Activated T-cell treated with anti-CD3 and anti-CD28 coated beads, Interleukin-2, amount 50 U/mL, for 4 hours (primary cell): ENCODE data around the gene PRRT2. TPM values are rescaled to one million over a fixed set of nuclear protein-coding genes. Genes with fewer than 3 reads are reported as not detected.
A peak's percentile ranks its signal among the peaks of the same experiment; 100 is the strongest.

Experiments used
- ATAC-seq, 2 donors: fragments of 200-7000 bp; cut with Tn5 transposase; one replicate each; pipeline ENCODE4 v1.10.0; 2021
- DNase-seq: peaks from one replicate; pipeline ENCODE4 v3.0.0-alpha.2; 2020
- H3K27me3 Mint-ChIP-seq: one replicate; pipeline ENCODE4 v1.8.0; 2021; ENCODE audit warnings: low read depth, mixed read lengths
- H3K36me3 Mint-ChIP-seq: one replicate; pipeline ENCODE4 v1.8.0; 2022; ENCODE audit warnings: mixed read lengths; ENCODE audit not compliant: insufficient read depth
- H3K4me1 Mint-ChIP-seq: one replicate; pipeline ENCODE4 v1.8.0; 2021; ENCODE audit warnings: low read depth, mixed read lengths
- H3K4me3 Mint-ChIP-seq: one replicate; pipeline ENCODE4 v1.8.0; 2021; ENCODE audit warnings: mild to moderate bottlenecking, moderate library complexity, mixed read lengths
- H3K9me3 Mint-ChIP-seq: one replicate; pipeline ENCODE4 v1.8.0; 2021; ENCODE audit warnings: mixed read lengths
- total RNA-seq, 3 donors: library from RNA; stranded (reverse); gene quantifications; one replicate each; pipeline ENCODE4 v1.2.1, GENCODE V29; 2021

The PRRT2 gene
- total RNA-seq, 3 donors from 2014 or later, result 0.34 to 1.6 (median 0.76) TPM

DNA sequence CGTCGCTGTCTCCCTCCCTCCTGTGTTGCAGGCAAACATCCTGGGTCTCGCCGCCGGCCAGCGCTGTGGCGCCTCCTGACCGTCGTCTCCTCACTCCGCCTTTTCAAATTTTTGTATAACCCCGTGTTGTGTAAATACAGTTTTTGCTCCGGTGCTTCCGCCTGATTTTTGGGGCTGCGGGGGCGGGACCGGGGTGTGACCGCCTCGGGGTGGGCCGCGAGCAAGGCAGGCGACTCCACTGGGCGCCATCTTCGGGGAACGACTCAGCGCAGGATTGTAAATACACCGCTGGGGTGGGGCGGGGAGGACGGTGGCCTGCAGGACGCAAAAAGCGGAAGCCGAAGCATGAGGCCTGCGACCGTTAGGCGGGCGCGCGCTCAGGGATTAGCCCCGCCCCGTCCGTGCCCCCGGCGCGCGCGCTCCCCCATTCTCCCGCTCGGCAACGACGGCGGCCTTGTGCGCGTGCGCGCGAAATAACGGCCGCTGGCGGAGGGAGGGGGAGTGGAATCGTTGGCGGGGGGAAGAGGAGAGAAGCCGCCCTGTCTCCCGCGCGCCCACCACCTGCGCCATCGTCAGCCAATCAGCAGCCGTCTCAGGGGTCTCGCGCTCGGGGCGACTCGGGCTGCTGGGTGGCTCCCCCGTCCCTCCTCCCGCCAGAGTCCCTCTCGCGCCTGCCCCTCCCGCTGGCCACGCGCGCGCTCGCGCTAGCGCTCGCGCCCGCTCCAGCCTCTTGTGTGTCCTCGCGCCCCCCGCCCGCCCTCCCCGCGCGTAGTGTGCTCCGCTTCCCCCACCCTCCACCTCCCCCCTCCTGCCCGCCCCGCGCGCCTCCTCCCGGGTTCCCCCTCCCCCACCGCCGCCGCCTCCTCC lies 6.5 kb upstream of the PRRT2 start:
- peak; percentile 61 to 68 for ATAC-seq

GRCh38 chr16:29806099-29806579 lies 5.9 kb upstream of the PRRT2 start, which contains the start of gene MAZ:
MAZ (plus strand) TSS chr16:29806529; CDS start chr16:29806702, 173 bp downstream.
- Mint-ChIP-seq H3K4me3 (peak within 1 kb of the TSS; percentile 98), H3K4me1 (peaks cover 43% of the 10 kb centered on the region), H3K27me3 (no peaks in the 10 kb centered on the region), H3K9me3 (no peaks in the 10 kb centered on the region), H3K36me3 (peaks cover 17% of the 10 kb centered on the region)
- DNase-seq (peak; percentile 74), ATAC-seq (peak; percentile 1 to 2)

More for the DNA sequence above, 6.5 kb upstream of the PRRT2 start:
- no peaks in the 10 kb centered on the region for H3K27me3 Mint-ChIP-seq
- peaks cover 22% of the 10 kb centered on the region for H3K36me3 Mint-ChIP-seq
- peak overlapping the region; percentile 96 for H3K4me3 Mint-ChIP-seq
- H3K4me1 Mint-ChIP-seq, result peaks cover 36% of the 10 kb centered on the region
- H3K9me3 Mint-ChIP-seq, result no peaks in the 10 kb centered on the region
- peak; percentile 97 for DNase-seq

DNA sequence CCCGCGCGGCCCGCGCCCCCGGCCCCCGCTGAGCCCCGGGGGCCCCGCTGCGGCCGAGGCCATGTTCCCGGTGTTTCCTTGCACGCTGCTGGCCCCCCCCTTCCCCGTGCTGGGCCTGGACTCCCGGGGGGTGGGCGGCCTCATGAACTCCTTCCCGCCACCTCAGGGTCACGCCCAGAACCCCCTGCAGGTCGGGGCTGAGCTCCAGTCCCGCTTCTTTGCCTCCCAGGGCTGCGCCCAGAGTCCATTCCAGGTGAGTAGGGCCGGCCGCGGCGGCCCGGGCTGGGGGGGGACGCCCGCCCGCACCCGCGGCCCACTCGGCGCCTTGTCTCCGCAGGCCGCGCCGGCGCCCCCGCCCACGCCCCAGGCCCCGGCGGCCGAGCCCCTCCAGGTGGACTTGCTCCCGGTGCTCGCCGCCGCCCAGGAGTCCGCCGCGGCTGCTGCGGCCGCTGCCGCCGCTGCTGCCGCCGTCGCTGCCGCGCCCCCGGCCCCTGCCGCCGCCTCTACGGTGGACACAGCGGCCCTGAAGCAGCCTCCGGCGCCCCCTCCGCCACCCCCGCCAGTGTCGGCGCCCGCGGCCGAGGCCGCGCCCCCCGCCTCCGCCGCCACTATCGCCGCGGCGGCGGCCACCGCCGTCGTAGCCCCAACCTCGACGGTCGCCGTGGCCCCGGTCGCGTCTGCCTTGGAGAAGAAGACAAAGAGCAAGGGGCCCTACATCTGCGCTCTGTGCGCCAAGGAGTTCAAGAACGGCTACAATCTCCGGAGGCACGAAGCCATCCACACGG lies 5.2 kb upstream of the PRRT2 start:
- no peaks in the 10 kb centered on the region for H3K27me3 Mint-ChIP-seq
- peaks cover 50% of the 10 kb centered on the region for H3K4me1 Mint-ChIP-seq
- peak; percentile 45 for DNase-seq
- ATAC-seq, result peak in 1 of 2 donors; percentile 2
- H3K4me3 Mint-ChIP-seq, result peak overlapping the region; percentile 98
- H3K36me3 Mint-ChIP-seq, result peaks cover 11% of the 10 kb centered on the region
- H3K9me3 Mint-ChIP-seq, result no peaks in the 10 kb centered on the region

- peaks cover 11% of the 10 kb centered on the region for H3K36me3 Mint-ChIP-seq
- no peaks in the 10 kb centered on the region for H3K27me3 Mint-ChIP-seq
- peak overlapping the region; percentile 98 for H3K4me3 Mint-ChIP-seq
- ATAC-seq (peak; percentile 20 to 30), DNase-seq (peak; percentile 85)
- H3K4me1 Mint-ChIP-seq, result peaks cover 55% of the 10 kb centered on the region
- H3K9me3 Mint-ChIP-seq, result no peaks in the 10 kb centered on the region
These were observed 4.4 kb upstream of the PRRT2 start for GRCh38 chr16:29807426-29808218.

DNA sequence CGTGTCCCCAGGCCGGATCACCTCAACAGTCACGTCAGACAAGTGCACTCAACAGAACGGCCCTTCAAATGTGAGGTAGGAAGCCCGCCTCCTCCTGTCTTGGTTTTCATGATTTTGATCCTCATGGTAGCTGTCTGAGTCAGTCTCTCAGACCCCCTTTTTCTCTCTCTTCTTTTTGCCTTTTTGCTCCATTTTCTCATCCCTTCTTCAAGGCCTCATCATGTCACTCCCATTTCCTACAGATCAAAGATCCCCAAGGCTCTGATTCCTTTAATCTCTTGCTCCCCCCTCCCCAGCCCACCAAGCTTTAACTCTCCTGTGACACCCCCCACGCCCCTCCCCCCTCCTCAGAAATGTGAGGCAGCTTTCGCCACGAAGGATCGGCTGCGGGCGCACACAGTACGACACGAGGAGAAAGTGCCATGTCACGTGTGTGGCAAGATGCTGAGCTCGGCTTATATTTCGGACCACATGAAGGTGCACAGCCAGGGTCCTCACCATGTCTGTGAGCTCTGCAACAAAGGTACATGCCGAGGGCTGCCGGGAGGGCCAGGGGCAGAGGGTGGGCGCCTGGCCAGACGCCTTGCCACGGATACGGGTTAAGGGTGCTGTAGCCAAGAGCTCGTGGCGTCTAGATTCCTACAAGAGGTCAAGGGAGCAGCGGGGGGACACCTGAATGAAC lies 3.6 kb upstream of the PRRT2 start:
- ATAC-seq (peak; percentile 4 to 6), DNase-seq (no peak)
- Mint-ChIP-seq H3K9me3 (no peaks in the 10 kb centered on the region), H3K4me3 (peak overlapping the region; percentile 98), H3K27me3 (no peaks in the 10 kb centered on the region), H3K4me1 (peaks cover 58% of the 10 kb centered on the region), H3K36me3 (peaks cover 11% of the 10 kb centered on the region)

GRCh38 chr16:29809031-29809747 lies 2.8 kb upstream of the PRRT2 start:
- no peak for DNase-seq
- Mint-ChIP-seq H3K36me3 (peaks cover 11% of the 10 kb centered on the region), H3K27me3 (no peaks in the 10 kb centered on the region), H3K4me1 (peaks cover 55% of the 10 kb centered on the region), H3K4me3 (peak overlapping the region; percentile 98), H3K9me3 (no peaks in the 10 kb centered on the region)
- no peak for ATAC-seq

DNA sequence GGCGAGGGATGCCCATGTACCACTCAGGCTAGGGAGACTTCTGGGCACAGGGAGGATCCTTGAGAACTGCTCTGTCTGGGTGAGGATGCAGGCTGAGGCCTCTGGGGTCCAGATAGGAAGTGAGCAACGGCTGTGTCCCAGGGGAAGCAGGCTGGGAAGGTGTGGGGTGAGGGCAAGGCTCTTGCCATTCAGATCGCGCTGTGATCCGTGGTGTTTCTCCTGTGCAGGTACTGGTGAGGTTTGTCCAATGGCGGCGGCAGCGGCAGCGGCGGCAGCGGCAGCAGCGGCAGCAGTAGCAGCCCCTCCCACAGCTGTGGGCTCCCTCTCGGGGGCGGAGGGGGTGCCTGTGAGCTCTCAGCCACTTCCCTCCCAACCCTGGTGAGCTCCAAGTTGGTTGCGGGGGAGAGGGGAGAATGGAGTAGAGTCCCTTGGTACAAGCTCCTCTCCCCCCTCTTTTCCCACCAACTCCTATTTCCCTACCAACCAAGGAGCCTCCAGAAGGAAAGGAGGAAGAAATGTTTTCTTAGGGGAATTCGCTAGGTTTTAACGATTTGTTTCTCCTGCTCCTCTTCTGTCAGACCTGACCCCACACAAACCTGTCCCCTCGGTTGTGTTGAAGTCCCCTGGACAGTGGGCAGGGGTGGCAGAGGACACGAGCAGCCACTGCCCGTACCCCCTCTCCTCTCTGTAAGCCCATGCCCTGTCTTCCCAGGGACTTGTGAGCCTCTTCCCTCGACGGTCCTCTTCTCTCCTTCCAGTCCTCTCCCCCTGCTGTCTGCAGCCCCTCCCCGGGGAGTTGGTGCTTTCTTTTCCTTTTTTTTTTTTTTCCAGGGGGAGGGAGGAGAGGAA lies 1.9 kb upstream of the PRRT2 start:
- H3K36me3 Mint-ChIP-seq, result peaks cover 11% of the 10 kb centered on the region
- ATAC-seq (no peak), DNase-seq (peak; percentile 41)
- no peaks in the 10 kb centered on the region for H3K27me3 Mint-ChIP-seq
- no peaks in the 10 kb centered on the region for H3K9me3 Mint-ChIP-seq
- peak overlapping the region; percentile 78 for H3K4me3 Mint-ChIP-seq
- peaks cover 55% of the 10 kb centered on the region for H3K4me1 Mint-ChIP-seq

- H3K4me1 Mint-ChIP-seq, result peaks cover 57% of the 10 kb centered on the region
- peaks cover 9% of the 10 kb centered on the region for H3K36me3 Mint-ChIP-seq
- no peaks in the 10 kb centered on the region for H3K9me3 Mint-ChIP-seq
- H3K4me3 Mint-ChIP-seq, result peak overlapping the region; percentile 78
- ATAC-seq, result no peak
- H3K27me3 Mint-ChIP-seq, result no peaks in the 10 kb centered on the region
- DNase-seq, result no peak
These were observed 1.3 kb upstream of the PRRT2 start for GRCh38 chr16:29810699-29811169.

DNA sequence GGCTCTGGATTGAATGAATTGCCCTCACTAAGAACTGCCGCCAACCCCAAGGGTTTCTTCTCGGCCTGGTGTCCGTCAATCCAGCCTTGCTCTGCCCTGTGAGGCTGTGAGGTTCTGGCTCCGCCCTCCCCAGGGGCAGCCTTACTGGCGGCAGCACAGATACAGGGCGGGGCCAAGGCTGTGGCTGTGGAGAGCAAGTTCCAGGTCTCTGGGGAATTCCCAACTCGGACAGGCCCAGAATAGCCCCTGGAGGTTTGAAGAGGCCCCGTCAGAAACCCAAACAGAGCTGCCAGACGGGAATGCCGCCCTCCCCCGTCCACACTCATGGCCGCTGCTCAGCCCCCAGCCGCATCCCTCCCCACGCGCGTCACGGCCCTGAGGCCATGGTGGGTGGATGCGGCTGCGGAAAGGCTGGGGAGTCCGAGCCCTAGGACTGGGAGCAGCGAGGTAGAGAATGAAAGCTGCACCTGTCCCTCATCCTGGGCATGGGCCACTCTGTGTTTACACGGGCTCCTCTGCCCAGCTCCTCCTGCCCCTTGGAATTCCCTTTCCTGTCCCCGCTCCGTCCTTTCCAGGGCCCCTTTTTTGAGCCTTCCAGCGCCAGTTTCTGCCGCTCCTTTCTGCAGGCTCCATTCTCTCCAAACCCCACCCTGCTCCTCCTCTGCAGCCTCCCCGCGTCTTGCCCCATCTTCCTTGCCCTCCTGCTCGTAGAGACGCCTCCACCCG lies 660 bp upstream of the PRRT2 start:
- DNase-seq (peak; percentile 53), ATAC-seq (peak; percentile 30 to 36)
- Mint-ChIP-seq H3K36me3 (peaks cover 9% of the 10 kb centered on the region), H3K4me1 (peaks cover 60% of the 10 kb centered on the region), H3K4me3 (peak overlapping the region; percentile 78), H3K9me3 (no peaks in the 10 kb centered on the region), H3K27me3 (no peaks in the 10 kb centered on the region)

- no peak for DNase-seq
These were observed 1.0 kb downstream of the PRRT2 start for GRCh38 chr16:29812754-29813643.

More at GRCh38 chr16:29812754-29813643, 1.0 kb downstream of the PRRT2 start:
- ATAC-seq, result no peak
- H3K9me3 Mint-ChIP-seq, result no peaks in the 10 kb centered on the region
- H3K27me3 Mint-ChIP-seq, result no peaks in the 10 kb centered on the region
- peaks cover 66% of the 10 kb centered on the region for H3K4me1 Mint-ChIP-seq
- peaks cover 12% of the 10 kb centered on the region for H3K36me3 Mint-ChIP-seq
- H3K4me3 Mint-ChIP-seq, result peak overlapping the region; percentile 78
